H9 (cell line): ENCODE results near the gene OR6B1. TPM values are rescaled to one million over a fixed set of nuclear protein-coding genes. Genes with fewer than 3 reads are reported as not detected.

Experiments
- DNase-seq: peaks from one replicate; pipeline ENCODE4 v3.0.0-alpha.2; 2017
- H2AFZ ChIP-seq: one replicate; pipeline ENCODE4 v1.6.1; 2013; ENCODE audit warnings: mild to moderate bottlenecking, low read length, control low read depth, moderate library complexity
- H2AK5ac ChIP-seq: 2 replicates; pipeline ENCODE4 v1.6.1; 2013; ENCODE audit warnings: low read length, control low read depth, mixed read lengths; ENCODE audit not compliant: insufficient read length
- H2BK120ac ChIP-seq: one replicate; pipeline ENCODE4 v1.6.1; 2013; ENCODE audit warnings: low read depth, mild to moderate bottlenecking, low read length, control low read depth, inconsistent platforms; ENCODE audit not compliant: poor library complexity, severe bottlenecking
- H2BK12ac ChIP-seq: 2 replicates; pipeline ENCODE4 v1.6.1; 2013; ENCODE audit warnings: low read length, control low read depth, mixed read lengths, low read depth; ENCODE audit not compliant: insufficient read length
- H2BK15ac ChIP-seq: 2 replicates; pipeline ENCODE4 v1.6.1; 2013; ENCODE audit warnings: low read depth, low read length, control low read depth
- H2BK20ac ChIP-seq: one replicate; pipeline ENCODE4 v1.6.1; 2013; ENCODE audit warnings: low read depth, mild to moderate bottlenecking, low read length, control low read depth, inconsistent platforms; ENCODE audit not compliant: poor library complexity, severe bottlenecking
- H2BK5ac ChIP-seq: 2 replicates; pipeline ENCODE4 v1.6.1; 2013; ENCODE audit warnings: low read length, control low read depth, mixed read lengths; ENCODE audit not compliant: insufficient read length
- H3K14ac ChIP-seq: 2 replicates; pipeline ENCODE4 v1.6.1; 2013; ENCODE audit warnings: low read length, control low read depth; ENCODE audit not compliant: insufficient read depth
- H3K18ac ChIP-seq: 2 replicates; pipeline ENCODE4 v1.6.1; 2013; ENCODE audit warnings: low read depth, mild to moderate bottlenecking, mixed read lengths, low read length, control low read depth; ENCODE audit not compliant: insufficient read length
- H3K23ac ChIP-seq: 2 replicates; pipeline ENCODE4 v1.6.1; 2013; ENCODE audit warnings: low read length, control low read depth, mixed read lengths, low read depth; ENCODE audit not compliant: insufficient read length
- H3K23me2 ChIP-seq: 2 replicates; pipeline ENCODE4 v1.6.1; 2013; ENCODE audit warnings: low read depth, mild to moderate bottlenecking, mixed read lengths, low read length, control low read depth; ENCODE audit not compliant: insufficient read length, poor library complexity, severe bottlenecking
- H3K27ac ChIP-seq: 2 replicates; pipeline ENCODE4 v1.5.1; 2013; ENCODE audit warnings: low read length, control low read depth, mixed read lengths, low read depth; ENCODE audit not compliant: insufficient read length
- H3K27me3 ChIP-seq: 2 replicates; pipeline ENCODE4 v1.6.1; 2013; ENCODE audit warnings: low read length, control low read depth, inconsistent platforms; ENCODE audit not compliant: insufficient read depth
- H3K4ac ChIP-seq: 2 replicates; pipeline ENCODE4 v1.6.1; 2013; ENCODE audit warnings: low read depth, mild to moderate bottlenecking, control low read depth, inconsistent platforms, low read length, moderate library complexity
- H3K4me1 ChIP-seq: 2 replicates; pipeline ENCODE4 v1.6.1; 2013; ENCODE audit warnings: low read length, control low read depth, inconsistent platforms; ENCODE audit not compliant: insufficient read depth
- H3K4me2 ChIP-seq: 2 replicates; pipeline ENCODE4 v1.6.1; 2013; ENCODE audit warnings: low read length, control low read depth, mixed read lengths; ENCODE audit not compliant: insufficient read length, insufficient read depth
- H3K56ac ChIP-seq: 2 replicates; pipeline ENCODE4 v1.6.1; 2013; ENCODE audit warnings: low read depth, mild to moderate bottlenecking, mixed read lengths, low read length, control low read depth; ENCODE audit not compliant: insufficient read length
- H3K79me1 ChIP-seq: 2 replicates; pipeline ENCODE4 v1.6.1; 2013; ENCODE audit warnings: low read depth, mild to moderate bottlenecking, moderate library complexity, low read length, control low read depth, inconsistent platforms; ENCODE audit not compliant: insufficient read depth, poor library complexity, severe bottlenecking
- H3K79me2 ChIP-seq: 2 replicates; pipeline ENCODE4 v1.6.1; 2013; ENCODE audit warnings: low read length, control low read depth, inconsistent platforms; ENCODE audit not compliant: insufficient read depth
- H3K9ac ChIP-seq: 2 replicates; pipeline ENCODE4 v1.6.1; 2013; ENCODE audit warnings: low read length, control low read depth, mixed read lengths; ENCODE audit not compliant: insufficient read length; ENCODE audit errors: extremely low read depth
- H3K9me3 ChIP-seq: one replicate; pipeline ENCODE4 v1.6.1; 2013; ENCODE audit warnings: low read depth, low read length, inconsistent platforms; ENCODE audit not compliant: control insufficient read depth
- H3T11ph ChIP-seq: one replicate; pipeline ENCODE4 v1.6.1; 2013; ENCODE audit warnings: mild to moderate bottlenecking, low read length, control low read depth, inconsistent platforms
- H4K20me1 ChIP-seq: one replicate; pipeline ENCODE4 v1.6.1; 2013; ENCODE audit not compliant: control insufficient read depth, insufficient read length, insufficient read depth
- H4K5ac ChIP-seq: 2 replicates; pipeline ENCODE4 v1.6.1; 2013; ENCODE audit warnings: low read depth, mild to moderate bottlenecking, mixed read lengths, low read length, control low read depth; ENCODE audit not compliant: insufficient read length
- H4K8ac ChIP-seq: replicated peaks from 2 replicates; pipeline ENCODE4 v1.6.1; 2013; ENCODE audit warnings: low read length, control low read depth, mixed read lengths, low read depth; ENCODE audit not compliant: insufficient read length
- H4K91ac ChIP-seq: 2 replicates; pipeline ENCODE4 v1.6.1; 2013; ENCODE audit warnings: low read depth, mild to moderate bottlenecking, moderate library complexity, mixed read lengths, low read length, control low read depth; ENCODE audit not compliant: insufficient read length
- H3K27ac Mint-ChIP-seq, 3 experiments: 2 replicates in 2 of 3; 3 replicates in 1 of 3; pipeline ENCODE4 v1.8.0; 2020 to 2021; ENCODE audit warnings: mixed read lengths in 3 of 3, mild to moderate bottlenecking in 1 of 3, moderate library complexity in 1 of 3
- H3K27me3 Mint-ChIP-seq: 2 replicates; pipeline ENCODE4 v1.8.0; 2021; ENCODE audit warnings: low read depth, mild to moderate bottlenecking, moderate library complexity, mixed read lengths
- H3K36me3 Mint-ChIP-seq, 3 experiments: 2 replicates in 2 of 3; 3 replicates in 1 of 3; pipeline ENCODE4 v1.8.0; 2020 to 2021; ENCODE audit warnings: low read depth in 3 of 3, mixed read lengths in 3 of 3; ENCODE audit not compliant: insufficient read depth in 1 of 3
- H3K4me1 Mint-ChIP-seq, 2 experiments: 2 replicates each; pipeline ENCODE4 v1.8.0; 2020; ENCODE audit warnings: mixed read lengths in 2 of 2
- H3K4me3 Mint-ChIP-seq, 2 experiments: 2 replicates in 1 of 2; 3 replicates in 1 of 2; pipeline ENCODE4 v1.8.0; 2020 to 2021; ENCODE audit warnings: mild to moderate bottlenecking in 2 of 2, mixed read lengths in 2 of 2, moderate library complexity in 1 of 2
- H3K9me3 Mint-ChIP-seq, 2 experiments: 2 replicates in 1 of 2; 3 replicates in 1 of 2; pipeline ENCODE4 v1.8.0; 2020; ENCODE audit warnings: mild to moderate bottlenecking in 2 of 2, mixed read lengths in 2 of 2, moderate library complexity in 1 of 2
- WGBS: extraction: QIAGEN DNeasy Blood & Tissue Kit; methylation state at CpG from one replicate; pipeline ENCODE4 v1.1.7; 2013; ENCODE audit warnings: missing lambda C conversion rate, low lambda C conversion rate, mixed read lengths; ENCODE audit not compliant: insufficient read length; ENCODE audit errors: extremely low coverage; 5-methylcytosine and 5-hydroxymethylcytosine counted together
- total RNA-seq: library from RNA; stranded (reverse); gene quantifications from 2 replicates; pipeline ENCODE4 v1.2.1, GENCODE V29; 2021
- TF ChIP-seq, protein P1 (sequence below): fragments of 200-600 bp; sonication (generic); conservative IDR thresholded peaks from 3 replicates; pipeline ENCODE4 v1.8.0; 2021; ENCODE audit warnings: antibody characterized with exemption, mild to moderate bottlenecking

Gene OR6B1
- total RNA-seq, 1 experiment from 2014 or later = not detected

DNA sequence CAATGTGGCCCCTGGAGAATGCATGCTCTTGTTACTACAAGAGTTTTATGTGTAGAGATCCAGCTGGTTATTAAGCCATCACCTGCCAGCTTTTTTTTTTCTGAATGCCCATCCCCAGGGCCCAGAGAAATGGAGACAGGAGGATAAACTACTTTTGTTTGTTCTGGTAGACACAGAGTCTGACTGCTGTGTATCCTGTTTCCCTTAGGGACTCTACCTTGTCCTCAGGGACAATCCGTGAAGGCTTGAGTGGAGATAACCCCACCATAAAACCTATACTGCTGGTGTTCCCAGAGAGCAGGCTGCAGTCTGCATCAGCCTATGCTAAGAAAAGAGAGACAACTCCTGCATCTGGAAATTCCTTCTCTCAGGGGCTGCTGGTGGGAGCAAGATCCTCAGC lies 48.5 kb downstream of the OR6B1 start, which contains the start of gene OR2A5:
TSS of gene OR2A5 (plus strand) at position 301 of the 400 bp plus-strand sequence. CDS start 1,454 bp downstream, outside the sequence.
- H2BK15ac ChIP-seq = no peak within 1 kb of the TSS
- Mint-ChIP-seq H3K27ac (no peak within 1 kb of the TSS), H3K36me3 (no peaks in the 10 kb centered on the region), H3K4me1 (no peaks in the 10 kb centered on the region), H3K27me3 (no peaks in the 10 kb centered on the region), H3K9me3 (no peaks in the 10 kb centered on the region), H3K4me3 (no peak within 1 kb of the TSS)
- no peak within 1 kb of the TSS for H2BK5ac ChIP-seq
- no peak within 1 kb of the TSS for H3T11ph ChIP-seq
- H2AK5ac ChIP-seq = no peak within 1 kb of the TSS
- no peak within 1 kb of the TSS for H2BK12ac ChIP-seq
- H3K4me1 ChIP-seq = no peaks in the 10 kb centered on the region
- no peak within 1 kb of the TSS for H3K4me2 ChIP-seq
- no peak within 1 kb of the TSS for H2BK120ac ChIP-seq
- H3K56ac ChIP-seq = no peak within 1 kb of the TSS
- H2AFZ ChIP-seq = no peak within 1 kb of the TSS
- H3K23me2 ChIP-seq = no peaks in the 10 kb centered on the region
- TF ChIP-seq, protein P1, sequence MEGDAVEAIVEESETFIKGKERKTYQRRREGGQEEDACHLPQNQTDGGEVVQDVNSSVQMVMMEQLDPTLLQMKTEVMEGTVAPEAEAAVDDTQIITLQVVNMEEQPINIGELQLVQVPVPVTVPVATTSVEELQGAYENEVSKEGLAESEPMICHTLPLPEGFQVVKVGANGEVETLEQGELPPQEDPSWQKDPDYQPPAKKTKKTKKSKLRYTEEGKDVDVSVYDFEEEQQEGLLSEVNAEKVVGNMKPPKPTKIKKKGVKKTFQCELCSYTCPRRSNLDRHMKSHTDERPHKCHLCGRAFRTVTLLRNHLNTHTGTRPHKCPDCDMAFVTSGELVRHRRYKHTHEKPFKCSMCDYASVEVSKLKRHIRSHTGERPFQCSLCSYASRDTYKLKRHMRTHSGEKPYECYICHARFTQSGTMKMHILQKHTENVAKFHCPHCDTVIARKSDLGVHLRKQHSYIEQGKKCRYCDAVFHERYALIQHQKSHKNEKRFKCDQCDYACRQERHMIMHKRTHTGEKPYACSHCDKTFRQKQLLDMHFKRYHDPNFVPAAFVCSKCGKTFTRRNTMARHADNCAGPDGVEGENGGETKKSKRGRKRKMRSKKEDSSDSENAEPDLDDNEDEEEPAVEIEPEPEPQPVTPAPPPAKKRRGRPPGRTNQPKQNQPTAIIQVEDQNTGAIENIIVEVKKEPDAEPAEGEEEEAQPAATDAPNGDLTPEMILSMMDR = no peak
- H4K5ac ChIP-seq = no peak within 1 kb of the TSS
- H3K14ac ChIP-seq = no peak within 1 kb of the TSS
- H2BK20ac ChIP-seq = no peak within 1 kb of the TSS
- no peaks in the 10 kb centered on the region for H3K9me3 ChIP-seq
- H3K23ac ChIP-seq = no peak within 1 kb of the TSS
- H3K9ac ChIP-seq = no peak within 1 kb of the TSS
- no peaks in the 10 kb centered on the region for H3K79me1 ChIP-seq
- no peak within 1 kb of the TSS for H3K18ac ChIP-seq
- H4K20me1 ChIP-seq = no peaks in the 10 kb centered on the region
- no peaks in the 10 kb centered on the region for H3K79me2 ChIP-seq
- no peak within 1 kb of the TSS for H4K91ac ChIP-seq
- no peak within 1 kb of the TSS for H3K4ac ChIP-seq
- no peak within 1 kb of the TSS for H3K27ac ChIP-seq
- no peak for DNase-seq
- H4K8ac ChIP-seq = no peak within 1 kb of the TSS
- no peaks in the 10 kb centered on the region for H3K27me3 ChIP-seq
- no CpG with 5 or more reads among the region's 1 CpG for WGBS
